NCI-H1417 (cell line): Measurements from ENCODE around the gene NBAS.
A peak's percentile ranks its signal among the peaks of the same experiment; 100 is the strongest.
"Not testable (repeated sequence)": the region's sequence is repeated elsewhere in the genome, so short reads cannot be mapped to it uniquely, and the experiment has no call there.

Experiments used
- DNase-seq, 3 experiments: peaks; one replicate each; lab custom pipeline; 2025; lab: John Stamatoyannopoulos, UW

Gene NBAS

DNA sequence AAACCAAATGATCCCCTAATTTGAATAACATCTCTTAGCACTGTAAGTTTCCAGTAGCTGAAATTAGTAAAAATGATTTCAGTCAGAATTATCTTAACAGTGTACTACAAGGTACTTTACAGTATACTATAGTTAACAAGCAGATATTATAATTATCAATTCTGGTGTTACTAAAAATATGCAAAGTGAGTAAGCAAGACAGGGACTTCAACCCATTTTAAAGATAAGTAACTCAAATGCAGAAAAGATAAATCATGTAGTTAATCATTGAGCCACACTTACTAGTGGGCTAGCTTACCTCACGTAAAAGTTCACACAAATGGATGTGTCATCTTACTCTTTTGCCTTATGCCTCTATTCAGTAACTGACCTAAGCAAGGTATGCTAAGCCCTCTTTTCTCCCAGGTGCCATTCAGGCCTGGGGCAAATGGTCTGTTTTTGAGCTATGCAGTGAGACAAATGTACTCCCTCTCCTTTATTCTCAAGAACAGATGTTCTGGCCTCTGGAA, 101.0 kb downstream of the NBAS start:
- DNase-seq, result no peak

DNA sequence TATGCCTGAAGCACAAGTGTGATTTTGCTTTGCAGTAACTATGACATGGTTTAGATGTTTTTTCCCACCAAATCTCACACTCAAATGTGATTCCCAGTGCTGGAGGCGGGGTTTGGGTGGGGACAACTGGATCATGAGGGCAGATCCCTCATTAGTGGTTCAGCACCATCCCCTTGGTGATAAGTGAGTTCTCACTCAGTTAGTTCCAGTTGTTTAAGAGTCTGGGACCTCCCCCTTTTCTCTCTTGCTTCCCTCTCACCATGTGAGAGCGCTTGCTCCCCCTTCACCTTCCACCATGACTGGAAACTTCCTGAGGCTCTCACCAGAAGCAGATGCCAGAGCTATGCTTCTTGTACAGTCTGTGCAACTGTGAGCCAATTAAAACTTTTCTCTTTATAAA, 102.9 kb downstream of the NBAS start:
- no peak for DNase-seq

DNA sequence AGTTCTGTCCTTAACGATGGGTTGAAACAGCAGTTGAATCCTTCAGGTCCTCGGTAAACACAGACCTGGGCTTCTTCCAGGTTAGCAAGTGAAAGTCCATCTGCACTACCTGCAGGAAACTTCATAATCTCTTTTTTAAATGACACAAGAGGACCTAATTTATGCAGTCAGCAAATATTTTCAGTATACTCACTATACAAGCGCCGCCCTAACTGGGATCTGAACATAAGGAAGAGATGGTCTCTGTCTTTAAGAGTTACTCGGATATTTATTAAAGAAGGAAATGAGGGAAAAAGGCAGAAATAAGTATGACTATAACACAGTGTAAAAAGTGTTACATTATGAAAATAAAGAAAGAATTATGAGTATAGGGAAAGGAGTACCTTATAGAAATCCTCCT, 103.3 kb downstream of the NBAS start:
- DNase-seq, result no peak

DNA sequence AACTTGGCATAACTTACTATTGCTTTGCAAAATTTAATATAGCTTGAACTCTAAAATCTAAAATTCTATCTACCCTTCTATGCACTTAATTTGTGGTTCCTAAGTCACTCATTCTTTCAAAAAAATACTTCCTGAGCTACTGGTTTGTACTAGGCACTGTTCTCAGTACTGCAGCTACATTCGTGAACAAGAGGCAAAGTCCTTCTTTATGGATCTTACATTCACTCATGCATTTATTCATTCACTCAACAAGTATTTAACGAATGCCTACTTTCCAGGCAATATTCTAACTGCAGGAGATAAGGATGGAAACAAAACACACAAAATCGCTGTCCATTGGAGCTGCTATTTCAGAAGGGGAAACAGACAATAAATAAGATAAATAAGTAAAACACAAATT, 104.8 kb downstream of the NBAS start:
- DNase-seq, result no peak

DNA sequence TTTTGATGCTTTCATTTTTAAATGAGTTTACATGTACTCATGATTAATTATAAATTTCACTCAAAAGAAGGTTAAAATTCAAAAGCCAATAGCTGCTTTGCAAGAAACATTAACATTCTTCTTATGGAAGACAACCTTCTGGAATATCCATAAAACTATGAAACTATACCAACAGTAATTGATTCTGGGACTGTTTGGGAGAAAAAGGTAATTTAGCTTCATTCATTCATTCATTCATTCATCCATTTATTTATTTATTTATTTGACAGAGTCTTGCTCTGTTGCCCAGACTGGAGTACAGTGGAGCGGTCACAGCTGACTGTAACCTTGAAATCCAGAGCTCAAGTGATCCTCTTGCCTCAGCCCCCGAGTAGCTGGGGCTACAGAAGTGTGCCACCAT, 110.3 kb downstream of the NBAS start:
- DNase-seq, result no peak

DNA sequence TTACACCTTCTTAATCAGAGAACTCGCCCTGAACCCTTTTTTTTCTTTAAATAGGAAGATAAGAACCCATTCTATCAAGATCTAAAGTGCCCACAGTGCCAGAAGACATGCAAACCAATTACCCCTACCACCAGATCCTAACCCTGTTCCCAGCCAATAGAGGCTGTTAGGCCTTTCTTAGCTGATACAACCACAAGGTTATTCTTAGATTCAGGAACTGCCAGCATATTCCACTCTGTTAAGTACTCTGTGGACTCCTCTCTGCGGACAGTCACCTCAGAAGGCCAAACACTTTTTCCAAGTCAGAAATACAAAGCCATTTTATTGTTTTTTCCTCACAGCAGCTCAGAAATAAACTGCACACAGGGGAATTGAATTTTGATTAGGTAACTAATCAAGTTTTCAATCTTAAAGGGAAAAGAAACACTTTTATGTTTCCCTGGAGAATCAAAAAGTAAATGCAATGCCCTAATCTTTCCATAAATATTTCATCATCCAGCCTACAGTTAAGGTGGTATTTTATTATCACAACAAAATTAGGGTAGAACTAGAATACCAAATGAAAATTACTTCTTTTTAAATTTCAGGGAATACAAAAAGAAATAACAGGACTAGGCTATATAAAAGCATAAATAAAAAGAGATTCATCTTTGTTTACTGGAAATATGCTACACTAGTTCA, 111.4 kb downstream of the NBAS start:
- DNase-seq, result no peak

DNA sequence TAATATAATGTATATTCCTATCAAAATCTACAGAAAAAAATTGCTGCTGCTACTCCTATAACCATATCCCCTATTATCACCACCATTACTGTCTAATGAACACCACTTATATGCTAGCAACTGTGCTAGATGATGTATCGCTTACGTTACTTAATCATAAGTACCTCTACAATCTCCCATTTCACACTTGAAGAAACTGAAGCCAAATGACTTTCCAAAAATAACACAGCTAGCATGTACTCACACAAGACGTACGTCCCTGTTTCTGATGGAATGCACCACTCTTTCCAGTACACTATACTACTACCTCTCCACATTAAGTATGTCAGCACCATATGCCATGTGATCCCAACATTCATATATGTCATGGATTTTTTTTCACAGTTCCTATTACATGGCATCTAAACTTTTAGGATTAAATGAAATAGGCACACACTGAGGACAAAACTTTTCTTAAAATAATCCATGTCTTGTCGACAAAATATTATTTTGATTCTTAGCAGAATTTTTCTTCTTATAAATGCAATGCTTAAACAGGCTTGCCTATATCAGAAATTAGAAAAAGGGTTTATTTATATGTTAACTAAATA, 112.8 kb downstream of the NBAS start:
- peak in 1 of 3 experiments; percentile 26 for DNase-seq

DNA sequence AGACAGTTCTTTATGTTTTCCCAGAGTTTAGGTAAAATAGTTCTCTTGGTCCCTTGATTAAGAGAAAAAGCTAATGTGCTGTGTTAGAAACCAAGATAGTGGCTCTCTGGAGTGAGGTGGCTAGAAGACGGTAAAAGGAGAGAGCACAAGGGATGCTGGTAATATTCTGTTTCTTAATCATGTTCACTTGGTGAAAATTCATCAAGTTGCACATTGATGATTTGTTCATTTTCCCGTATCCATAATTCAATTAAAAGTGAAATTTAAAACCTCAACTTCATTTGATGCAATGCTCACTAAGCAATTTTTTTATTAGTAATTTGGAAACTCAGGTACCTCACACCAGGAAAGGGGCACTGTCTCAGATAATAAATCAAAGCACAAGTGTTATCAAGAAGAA, 113.8 kb downstream of the NBAS start:
- DNase-seq, result no peak

DNA sequence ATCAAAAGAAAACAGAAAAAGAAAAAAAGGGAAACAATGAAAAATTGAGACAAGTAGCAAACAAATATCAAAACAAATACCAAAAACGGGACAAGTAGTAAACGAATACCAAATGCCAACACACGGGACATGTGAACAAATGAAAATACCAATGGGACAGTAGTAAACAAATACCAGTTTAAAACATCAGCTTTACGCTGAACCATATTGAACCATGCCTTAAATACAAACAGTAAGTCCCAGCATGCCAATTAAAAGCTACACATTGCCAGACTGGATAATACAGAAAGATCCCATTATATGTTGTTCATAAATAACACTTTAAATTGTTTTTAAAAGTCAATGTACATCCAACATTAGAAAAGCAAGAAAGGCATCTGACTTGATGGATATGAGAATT, 114.2 kb downstream of the NBAS start:
- DNase-seq, result no peak

DNA sequence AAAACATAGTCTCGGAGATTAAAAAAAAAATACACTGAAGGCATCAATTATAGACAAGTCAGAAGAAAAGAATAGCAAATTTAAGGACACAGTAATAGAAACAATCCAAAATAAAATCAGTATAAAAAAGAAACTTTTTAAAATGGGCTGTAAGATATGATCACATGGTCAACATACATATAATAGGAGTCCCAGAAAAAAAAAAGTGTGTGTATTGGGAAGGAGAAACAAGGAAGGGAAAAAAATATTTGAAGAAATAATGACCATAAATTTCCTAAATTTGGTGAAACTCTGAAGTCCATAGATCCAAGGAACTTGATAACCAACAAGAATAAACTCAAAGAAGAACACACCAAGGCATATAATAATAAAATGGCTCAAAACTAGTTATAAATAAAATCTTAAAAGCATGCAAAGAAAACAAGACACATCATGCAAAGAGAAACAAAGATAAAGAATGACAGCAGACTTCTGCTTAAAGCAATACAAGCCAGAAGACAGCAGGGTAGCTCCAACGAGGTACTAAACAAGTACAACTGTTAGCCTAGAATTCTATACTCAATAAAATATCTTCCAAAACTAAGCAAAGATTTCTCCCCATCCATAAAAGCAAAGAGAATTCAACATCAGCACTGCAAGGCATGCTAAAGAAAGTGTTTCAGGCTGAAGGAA, 115.1 kb downstream of the NBAS start:
- DNase-seq, result no peak

DNA sequence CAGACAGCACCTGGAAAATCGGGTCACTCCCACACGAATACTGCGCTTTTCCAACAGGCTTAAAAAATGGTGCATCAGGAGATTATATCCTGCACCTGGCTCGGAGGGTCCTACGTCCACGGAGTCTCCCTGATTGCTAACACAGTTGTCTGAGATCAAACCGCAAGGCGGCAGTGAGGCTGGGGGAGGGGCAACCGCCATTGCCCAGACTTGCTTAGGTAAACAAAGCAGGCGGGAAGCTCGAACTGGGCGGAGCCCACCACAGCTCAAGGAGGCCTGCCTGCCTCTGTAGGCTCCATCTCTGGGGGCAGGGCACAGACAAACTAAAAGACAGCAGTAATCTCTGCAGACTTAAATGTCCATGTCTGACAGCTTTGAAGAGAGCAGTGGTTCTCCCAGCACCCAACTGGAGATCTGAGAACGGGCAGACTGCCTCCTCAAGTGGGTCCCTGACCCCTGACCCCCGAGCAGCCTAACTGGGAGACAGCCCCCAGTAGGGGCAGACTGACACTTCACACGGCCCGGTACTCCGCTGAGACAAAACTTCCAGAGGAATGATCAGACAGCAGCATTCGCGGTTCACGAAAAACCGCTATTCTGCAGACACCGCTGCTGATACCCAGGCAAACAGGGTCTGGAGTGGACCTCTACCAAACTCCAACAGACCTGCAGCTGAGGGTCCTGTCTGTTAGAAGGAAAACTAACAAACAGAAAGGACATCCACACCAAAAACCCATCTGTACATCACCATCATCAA, 121.2 kb downstream of the NBAS start:
- DNase-seq, result not testable (repeated sequence)

DNA sequence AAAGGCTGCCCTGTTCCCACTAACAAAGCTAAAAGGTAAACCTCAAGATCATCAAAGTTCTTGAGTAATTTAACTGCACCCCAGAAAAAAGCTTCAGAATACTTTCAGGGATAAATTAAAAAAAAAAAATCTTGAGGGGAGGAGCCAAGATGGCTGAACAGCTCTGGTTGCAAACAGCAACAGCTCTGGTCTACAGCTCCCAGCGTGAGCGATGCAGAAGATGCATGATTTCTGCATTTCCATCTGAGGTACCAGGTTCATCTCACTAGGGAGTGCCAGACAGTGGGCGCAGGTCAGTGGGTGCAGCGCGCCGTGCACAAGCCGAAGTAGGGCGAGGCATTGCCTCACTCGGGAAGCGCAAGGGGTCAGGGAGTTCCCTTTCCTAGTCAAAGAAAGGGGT, 121.8 kb downstream of the NBAS start:
- DNase-seq, result not testable (repeated sequence)

DNA sequence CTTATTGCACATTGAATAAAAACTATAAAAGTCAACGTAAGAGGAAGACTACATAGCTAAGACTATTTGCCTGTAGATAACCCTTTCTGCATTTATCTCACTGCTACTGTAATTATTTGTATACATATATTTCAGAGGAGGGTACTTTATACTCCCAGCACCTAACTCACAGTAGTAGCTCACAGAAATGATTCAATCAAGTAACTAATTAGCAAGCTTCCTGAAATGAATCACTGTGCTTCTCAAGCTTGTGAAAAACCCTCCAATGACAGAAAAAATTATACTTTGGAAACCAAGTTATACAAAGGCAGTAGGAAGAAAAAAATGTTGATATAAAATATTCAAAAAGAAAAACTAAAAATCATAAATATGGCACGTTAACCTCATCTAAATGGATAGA, 124.9 kb downstream of the NBAS start:
- no peak for DNase-seq

DNA sequence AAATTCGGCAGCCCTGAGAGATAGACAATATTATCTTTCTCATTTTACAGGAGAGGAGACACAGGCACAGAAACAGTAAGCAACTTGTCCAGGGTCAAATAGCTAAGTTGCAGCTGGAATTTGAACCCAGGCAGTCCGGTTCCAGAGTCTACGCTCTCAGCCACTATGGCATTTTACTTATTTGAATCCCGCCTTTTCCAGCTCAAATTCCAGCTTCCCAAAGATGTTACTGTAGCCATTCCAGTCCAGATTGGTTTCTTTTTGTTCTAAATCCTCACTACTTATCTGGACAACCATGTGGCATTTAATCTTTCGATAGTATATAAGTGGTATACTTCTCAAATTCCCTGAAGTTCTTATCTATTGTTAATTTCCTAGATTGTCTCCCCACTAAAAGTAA, 125.7 kb downstream of the NBAS start:
- no peak for DNase-seq

DNA sequence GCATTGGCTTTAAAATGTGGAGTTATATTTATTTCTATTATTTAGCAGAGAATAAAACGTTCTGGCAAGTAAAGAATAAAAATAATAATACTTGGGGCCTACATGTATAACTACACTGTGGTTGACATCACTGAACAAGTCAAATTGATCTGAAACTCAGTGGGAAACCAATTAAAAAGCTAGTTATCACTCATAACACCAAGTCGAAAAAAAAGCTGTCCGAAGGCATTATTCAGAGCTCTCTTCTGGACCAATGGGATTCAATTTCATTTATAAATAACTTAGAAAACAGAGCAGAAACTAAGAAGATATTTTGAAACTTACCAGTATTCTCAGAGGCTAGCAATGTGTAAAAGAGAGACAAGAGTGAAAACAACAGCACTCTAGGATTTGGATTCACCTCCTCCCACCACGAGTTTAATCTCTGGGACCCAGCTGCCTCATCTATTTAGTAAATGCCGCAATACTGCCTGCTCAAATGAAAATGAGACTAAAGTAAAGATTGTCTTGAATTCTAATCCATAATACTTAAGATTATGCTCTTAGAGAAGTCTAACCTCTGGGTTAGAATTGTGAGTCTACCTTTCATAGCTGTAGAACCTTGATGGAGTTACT, 128.4 kb downstream of the NBAS start:
- peak in 1 of 3 experiments; percentile 22 for DNase-seq

DNA sequence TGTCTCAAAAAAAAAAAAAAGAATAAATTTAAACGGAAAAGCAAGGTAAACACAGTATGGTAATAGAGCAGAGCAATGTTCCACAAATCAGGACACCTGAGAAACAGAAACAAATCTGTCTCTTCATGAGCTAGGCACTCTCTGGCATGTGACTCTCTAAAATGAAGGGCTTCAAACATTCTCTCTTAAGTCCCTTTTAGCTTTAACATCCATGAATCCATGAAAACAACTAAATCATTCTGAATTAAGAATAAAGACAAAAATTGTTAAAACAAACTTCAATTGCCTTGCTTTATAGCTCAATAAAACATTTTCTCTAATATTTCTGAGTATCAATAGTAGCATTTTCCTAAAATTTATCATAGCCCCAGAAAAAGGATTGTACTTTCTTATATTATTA, 132.1 kb downstream of the NBAS start:
- no peak for DNase-seq

DNA sequence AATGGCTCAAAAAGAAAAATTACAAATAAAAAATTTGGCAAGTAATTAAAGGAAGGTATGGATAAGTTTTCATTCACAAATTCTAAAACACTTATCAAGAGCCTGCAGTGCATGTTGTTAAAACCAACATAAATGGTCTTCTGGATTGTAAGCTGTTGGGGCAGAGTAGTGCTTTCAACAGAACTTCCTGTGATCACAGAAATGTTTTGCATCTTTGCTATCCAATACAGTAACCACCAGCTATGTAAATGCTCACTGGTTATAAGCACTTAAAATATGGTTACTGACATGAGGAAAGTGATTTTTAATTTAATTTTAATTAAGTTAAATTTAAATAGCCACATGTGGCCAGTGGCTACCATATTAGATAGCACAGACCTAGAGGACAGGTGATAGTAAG, 133.1 kb downstream of the NBAS start:
- no peak for DNase-seq

DNA sequence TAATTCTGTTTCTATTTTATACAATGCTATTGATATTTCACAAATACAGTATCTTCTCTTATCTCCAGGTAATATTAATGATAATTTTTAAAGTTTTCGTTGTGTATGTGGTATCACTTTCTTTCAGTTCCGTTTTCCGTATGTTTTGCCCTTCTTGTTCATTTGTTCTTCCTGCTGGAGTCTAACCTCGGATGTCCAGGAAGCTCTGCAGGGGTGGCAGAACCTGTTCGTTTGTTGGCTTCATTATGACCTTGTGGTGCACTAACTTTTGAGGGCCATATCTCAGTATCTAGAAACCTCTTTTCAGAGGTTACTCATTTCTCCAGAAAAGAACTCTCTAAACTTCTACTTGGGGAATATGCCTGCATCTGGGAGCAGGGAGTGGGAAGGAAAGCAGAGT, 134.5 kb downstream of the NBAS start:
- DNase-seq, result no peak

DNA sequence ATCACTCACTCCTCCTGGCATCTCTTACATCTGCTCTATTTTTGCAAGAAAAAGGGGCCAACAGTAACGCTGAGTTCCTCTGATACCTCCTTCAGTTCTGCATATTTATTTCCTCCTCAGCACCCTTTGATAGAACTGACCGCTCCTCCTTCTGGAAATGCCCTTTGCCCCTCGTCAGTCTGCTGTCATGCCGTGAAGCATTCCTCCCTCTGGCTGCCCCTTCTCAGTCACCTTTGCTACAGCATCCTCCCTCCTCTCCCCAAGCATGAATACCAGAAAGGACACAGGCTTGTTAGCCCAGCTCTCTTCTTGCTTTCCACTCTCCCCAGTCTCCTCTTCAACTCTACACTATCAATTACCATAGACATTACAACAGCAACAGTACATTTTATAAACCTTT, 135.4 kb downstream of the NBAS start:
- no peak for DNase-seq

DNA sequence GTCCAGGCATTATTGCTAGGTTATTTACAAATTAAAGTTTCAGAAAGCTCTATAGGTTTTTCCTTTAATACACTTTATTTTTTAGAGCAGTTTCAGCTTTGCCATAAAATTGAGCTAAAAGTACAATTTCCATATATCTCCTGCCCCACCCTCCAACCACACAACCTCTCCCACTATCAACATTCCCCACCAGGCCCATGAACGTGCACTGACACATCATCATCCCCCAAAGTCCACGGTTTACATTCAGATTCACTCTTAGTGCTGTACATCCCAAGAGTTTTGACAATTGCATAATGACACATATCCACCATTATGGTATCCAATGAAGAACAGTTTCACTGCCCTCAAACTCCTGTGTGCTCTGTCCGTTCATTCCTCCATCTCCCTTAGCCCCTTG, 139.4 kb downstream of the NBAS start:
- no peak for DNase-seq

DNA sequence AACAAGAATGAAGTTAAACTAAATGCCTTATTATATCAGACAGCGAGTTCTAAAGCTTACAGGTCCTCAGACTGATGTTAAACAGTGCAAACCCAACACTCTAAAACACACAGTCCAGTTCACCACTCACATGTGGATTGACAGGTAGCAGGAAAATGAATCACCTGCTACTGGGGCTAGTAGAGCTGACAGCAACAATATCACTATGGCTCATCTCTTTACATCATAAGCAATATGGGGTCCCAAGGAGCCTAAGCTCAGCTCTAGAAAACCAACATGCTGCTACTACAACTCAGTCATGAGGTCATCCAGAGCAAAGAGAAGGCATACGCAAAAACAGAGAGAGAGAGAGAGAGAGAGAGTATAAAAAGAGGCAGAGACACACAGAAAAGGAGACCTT, 145.4 kb downstream of the NBAS start:
- DNase-seq, result no peak

DNA sequence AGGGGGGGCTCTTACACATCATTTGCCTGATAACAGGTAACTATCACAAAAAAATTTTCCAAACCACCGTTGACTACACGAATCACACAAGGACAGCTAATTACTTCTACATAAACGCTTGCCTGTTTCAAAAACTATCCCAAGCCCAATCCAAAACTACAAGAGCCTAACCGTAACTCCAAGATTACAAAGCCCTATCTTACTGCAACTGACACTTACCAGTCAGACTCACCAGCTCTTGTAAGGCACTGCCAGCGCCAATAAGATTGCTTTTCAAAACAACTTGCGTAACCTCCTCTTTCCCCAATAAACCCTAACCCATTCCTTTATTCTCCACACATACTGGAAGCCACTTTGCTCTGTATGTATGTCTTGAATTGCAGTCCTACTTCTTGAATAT, 148.4 kb downstream of the NBAS start:
- DNase-seq, result no peak
